ENCODE measurements around the gene DIP2A. TPM values are rescaled to one million over a fixed set of nuclear protein-coding genes. Genes with fewer than 3 reads are reported as not detected.
"Not testable (repeated sequence)": the region's sequence is repeated elsewhere in the genome, so short reads cannot be mapped to it uniquely, and the experiment has no call there.

The DIP2A gene
- polyA plus RNA-seq, 3 donors: 24.7 to 25.8 (median 25.3) TPM

DNA sequence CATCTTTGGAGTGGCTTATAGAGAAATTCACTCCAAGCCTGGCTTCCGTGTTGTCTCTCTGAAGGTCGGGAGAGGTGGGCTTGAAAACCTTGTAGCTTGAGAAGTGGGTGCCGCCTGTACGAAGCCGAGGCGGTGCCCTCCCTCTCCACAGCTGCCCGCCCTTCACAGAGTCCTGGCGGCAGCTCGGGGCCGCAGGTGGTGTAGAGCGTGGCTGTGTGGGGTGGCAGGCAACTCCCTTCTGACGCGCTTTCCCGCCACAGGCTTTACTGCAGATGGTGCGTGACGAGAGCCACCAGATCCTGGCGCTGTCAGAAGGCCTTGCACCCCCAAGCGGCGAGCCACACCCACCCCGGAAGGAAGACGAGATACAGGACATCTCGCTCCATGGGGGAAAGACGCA lies 33.1 kb upstream of the DIP2A start:
- DNase-seq (ENCODE audit: low read depth in 3 of 3, low spot score in 2 of 3): no peak

GRCh38 chr21:46426313-46427046 lies 32.2 kb upstream of the DIP2A start:
- DNase-seq (ENCODE audit: low read depth in 3 of 3, low spot score in 2 of 3): no peak

- no peak for DNase-seq (ENCODE audit: low read depth in 3 of 3, low spot score in 2 of 3)
Observed at GRCh38 chr21:46427516-46427915, 31.2 kb upstream of the DIP2A start.

GRCh38 chr21:46428286-46428685 lies 30.4 kb upstream of the DIP2A start:
- DNase-seq (ENCODE audit: low read depth in 3 of 3, low spot score in 2 of 3): no peak

DNA sequence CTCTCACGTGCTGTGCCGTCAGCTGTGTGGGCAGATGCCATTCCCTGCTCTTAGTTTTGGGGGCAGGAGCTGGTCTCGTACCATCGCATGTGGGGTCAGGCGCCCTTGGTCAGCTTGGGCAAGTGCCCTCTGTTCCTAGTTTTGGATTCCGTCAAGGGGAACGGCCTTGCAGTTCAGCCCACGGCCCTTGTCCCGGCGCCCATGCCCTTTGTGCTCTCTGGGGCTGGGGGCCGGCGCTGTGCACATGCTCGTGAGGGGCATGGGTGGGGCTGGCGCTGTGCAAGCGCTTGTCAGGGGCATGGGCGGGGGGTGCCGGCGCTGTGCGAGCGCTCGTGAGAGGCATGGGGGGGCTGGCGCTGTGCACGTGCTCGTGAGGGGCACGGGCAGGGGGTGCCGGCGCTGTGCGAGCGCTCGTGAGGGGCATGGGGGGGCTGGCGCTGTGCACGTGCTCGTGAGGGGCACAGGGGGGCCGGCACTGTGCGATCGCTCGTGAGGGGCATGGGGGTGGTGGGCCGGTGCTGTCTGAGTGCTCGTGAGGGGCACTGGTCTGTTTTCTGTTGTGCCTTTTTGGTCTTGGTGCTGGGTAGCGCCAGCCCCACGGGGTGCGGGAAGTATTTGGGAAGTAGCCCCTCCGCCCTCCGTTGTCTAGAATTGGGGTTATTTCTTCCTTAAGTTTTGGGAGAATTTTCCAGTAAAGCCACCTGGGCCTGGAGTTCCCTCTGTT lies 29.5 kb upstream of the DIP2A start:
- DNase-seq (ENCODE audit: low read depth in 3 of 3, low spot score in 2 of 3): no peak

DNA sequence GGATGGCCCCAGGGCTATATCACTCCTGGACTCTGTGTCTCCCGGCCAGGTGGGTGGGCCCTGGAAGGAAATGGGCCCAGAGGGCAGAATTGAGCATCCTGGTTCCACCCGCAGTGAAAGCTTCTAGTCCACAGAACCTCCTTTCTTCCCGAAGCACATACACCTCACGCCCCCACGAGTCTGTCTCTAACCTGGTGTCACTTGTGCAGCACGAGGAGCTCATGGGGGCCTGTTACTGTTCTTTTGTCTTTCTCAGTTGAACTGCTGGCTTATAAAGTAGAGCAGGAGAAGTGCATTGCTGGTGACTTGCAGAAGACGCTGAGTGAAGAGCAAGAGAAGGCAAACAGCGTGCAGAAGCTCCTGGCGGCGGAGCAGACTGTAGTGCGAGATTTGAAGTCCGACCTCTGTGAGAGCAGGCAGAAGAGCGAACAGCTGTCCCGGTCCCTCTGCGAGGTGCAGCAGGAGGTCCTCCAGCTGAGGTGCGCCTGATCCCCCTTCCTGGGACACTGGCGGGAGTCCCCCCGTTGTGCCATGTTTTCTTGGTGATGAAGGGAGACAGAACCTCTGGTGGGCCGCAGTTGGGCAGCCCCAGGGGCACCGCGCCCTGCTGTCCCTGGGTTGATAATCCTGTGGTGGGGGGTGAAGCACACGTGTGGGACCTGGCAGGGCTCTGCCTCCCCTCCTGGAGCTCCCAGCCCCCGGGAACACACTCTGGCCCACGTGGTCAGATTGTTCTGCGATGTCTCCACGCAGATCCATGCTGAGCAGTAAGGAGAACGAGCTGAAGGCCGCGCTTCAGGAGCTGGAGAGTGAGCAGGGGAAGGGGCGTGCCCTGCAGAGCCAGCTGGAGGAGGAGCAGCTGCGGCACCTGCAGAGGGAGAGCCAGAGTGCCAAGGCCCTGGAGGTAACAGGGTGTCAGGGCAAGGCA lies 28.7 kb upstream of the DIP2A start:
- DNase-seq (ENCODE audit: low read depth in 3 of 3, low spot score in 2 of 3): no peak

DNA sequence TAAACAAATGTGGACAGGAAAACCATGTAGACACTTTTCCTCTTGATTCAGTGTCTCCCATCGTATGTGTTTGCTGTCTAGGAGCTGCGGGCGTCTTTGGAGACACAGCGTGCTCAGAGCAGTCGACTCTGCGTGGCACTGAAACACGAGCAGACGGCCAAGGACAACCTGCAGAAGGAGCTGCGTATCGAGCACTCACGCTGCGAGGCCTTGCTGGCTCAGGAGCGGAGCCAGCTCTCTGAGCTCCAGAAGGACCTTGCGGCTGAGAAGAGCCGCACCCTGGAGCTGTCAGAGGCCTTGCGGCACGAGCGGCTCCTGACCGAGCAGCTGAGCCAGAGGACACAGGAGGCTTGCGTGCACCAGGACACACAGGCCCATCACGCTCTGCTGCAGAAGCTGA lies 27.2 kb upstream of the DIP2A start:
- no peak for DNase-seq (ENCODE audit: low read depth in 3 of 3, low spot score in 2 of 3)

DNA sequence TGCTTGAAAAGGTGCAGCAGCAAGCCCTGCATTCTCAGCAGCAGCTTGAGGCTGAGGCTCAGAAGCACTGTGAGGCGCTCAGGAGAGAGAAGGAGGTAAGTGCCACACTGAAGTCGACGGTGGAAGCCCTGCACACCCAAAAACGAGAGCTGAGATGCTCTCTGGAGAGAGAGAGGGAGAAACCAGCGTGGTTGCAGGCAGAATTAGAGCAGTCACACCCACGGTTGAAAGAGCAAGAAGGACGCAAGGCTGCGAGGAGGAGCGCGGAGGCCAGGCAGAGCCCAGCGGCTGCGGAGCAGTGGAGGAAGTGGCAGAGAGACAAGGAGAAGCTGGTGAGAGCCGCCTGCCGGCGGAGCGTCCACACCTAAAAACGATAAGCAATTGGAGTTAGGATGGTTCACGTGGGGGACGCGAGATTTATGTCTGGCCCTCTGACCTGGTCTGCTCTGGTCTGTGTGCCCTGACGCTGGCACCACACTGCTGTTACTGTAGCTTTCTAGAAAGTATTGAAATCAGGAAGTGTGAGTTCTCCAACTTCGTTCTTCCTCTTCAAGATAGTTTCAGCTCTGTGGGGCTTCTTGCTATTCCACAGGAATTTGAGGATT lies 26.7 kb upstream of the DIP2A start:
- DNase-seq (ENCODE audit: low read depth in 3 of 3, low spot score in 2 of 3): no peak

DNA sequence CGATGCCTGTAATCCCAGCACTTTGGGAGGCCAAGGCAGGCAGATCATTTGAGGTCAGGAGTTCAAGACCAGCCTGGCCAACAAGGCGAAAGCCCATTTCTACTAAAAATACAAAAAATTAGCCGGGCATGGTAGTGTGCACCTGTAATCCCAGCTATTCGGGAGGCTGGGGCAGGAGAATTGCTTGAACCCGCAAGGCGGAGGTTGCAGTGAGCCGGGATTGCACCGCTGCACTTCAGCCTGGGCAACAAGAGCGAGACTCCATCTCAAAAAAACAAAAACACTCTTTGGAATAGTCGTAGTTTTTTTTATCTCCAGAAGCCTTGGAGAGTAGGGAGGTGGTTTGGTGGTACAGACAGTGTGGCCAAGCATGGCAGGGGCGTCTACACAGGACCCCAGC lies 25.6 kb upstream of the DIP2A start:
- not testable (repeated sequence) for DNase-seq (ENCODE audit: low read depth in 3 of 3, low spot score in 2 of 3)

GRCh38 chr21:46434322-46434958 lies 24.3 kb upstream of the DIP2A start:
- no peak for DNase-seq (ENCODE audit: low read depth in 3 of 3, low spot score in 2 of 3)

DNA sequence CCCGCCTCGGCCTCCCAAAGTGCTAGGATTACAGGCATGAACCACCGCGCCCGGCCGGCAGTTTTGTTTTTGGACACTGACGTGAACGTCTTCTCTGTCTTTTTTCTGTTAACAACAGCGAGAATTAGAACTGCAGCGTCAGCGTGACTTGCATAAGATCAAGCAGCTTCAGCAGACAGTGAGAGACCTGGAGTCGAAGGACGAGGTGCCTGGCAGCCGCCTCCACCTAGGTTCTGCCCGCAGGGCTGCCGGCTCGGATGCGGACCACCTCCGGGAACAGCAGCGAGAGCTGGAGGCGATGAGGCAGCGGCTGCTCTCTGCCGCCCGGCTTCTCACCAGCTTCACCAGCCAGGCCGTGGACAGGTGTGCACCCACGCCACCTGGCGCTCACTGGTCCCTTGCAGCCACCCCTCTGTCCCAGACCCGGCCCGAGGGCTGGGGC lies 22.9 kb upstream of the DIP2A start:
- DNase-seq (ENCODE audit: low read depth in 3 of 3, low spot score in 2 of 3): no peak

GRCh38 chr21:46436621-46437020 lies 22.1 kb upstream of the DIP2A start:
- no peak for DNase-seq (ENCODE audit: low read depth in 3 of 3, low spot score in 2 of 3)

GRCh38 chr21:46437096-46437498 lies 21.6 kb upstream of the DIP2A start:
- DNase-seq (ENCODE audit: low read depth in 3 of 3, low spot score in 2 of 3): no peak

DNA sequence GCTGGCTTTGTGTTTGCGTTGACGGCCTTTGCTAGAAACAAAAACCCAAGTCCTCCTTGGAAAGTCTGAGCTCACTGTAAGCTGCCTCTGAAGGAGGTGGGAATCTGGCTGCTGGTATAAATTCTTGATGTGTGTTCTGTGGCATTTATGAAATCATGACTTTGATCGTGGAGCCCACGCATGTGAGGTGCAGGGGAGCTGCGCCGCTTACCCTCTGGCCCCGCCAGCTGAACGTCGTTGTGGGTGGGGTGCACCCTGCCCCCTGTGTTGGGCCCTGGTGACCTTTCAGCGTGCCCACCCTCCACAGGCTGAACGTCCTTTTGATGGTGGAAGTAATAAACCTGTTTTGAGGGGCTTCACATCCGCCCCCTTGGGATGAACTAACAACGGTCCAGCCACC lies 21.2 kb upstream of the DIP2A start:
- DNase-seq (ENCODE audit: low read depth in 3 of 3, low spot score in 2 of 3): no peak

DNA sequence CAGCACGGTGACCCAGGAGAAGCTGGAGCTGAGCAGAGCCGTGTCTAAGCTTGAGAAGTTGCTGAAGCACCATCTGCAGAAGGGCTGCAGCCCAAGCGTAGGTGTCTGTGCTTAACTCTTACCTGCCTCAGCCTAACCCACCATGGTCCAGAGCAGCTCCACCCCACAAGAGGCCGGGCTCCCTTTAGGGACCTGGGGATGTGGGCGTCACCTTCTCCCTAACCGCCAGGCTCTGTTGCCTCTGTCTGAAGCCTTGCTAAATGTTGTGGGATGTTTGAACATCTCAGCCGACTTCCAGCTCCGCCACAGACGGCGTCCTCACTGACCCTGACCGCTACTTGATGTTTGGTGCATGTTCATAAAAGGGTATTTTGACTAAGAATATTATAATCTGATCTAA lies 20.4 kb upstream of the DIP2A start:
- no peak for DNase-seq (ENCODE audit: low read depth in 3 of 3, low spot score in 2 of 3)

DNA sequence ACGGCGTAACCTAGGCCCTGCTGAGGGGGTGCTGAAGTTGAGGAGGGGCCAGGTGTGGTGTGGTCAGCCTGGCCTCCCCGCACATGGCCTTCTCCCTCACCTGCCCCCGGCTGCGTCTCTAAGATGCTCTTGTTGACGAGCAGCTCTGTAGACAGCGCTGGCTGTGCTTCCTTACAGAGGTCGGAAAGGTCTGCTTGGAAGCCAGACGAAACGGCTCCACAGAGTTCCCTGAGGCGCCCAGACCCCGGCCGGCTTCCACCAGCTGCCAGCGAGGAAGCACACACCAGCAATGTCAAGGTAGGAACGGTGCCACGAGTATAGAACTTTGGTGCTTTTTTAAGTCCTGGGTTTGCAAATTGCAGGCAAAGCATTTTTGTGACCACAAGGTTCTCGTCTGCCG lies 18.8 kb upstream of the DIP2A start:
- DNase-seq (ENCODE audit: low read depth in 3 of 3, low spot score in 2 of 3): no peak

- no peak for DNase-seq (ENCODE audit: low read depth in 3 of 3, low spot score in 2 of 3)
Observed at GRCh38 chr21:46441331-46441730, 17.4 kb upstream of the DIP2A start.

DNA sequence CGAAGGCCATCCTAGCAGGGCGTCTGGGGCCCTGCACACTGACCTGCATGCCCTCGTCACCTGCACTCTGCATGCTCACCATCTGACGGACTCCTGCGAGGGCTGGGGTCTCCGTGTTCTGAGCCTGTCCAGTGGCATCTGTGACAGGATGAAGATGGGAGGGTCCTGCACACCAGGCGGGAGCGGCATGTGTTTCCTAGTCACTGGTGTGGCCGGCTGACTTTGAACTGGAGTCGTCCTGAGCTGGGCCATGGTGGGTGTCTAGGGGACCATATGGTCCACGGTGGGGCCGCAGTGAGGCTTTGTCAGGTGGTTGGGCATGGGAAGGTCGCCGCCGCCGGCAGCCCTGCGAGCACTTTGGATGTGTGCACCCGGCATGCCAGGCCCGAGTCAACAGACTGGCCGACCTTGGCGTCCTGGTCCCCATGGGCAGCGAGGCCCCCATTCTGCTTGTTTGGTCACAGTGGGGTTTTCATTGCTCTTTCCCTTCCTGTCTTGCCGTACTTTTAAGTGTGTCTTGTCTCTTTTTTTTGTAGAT lies 16.7 kb upstream of the DIP2A start:
- no peak for DNase-seq (ENCODE audit: low read depth in 3 of 3, low spot score in 2 of 3)

DNA sequence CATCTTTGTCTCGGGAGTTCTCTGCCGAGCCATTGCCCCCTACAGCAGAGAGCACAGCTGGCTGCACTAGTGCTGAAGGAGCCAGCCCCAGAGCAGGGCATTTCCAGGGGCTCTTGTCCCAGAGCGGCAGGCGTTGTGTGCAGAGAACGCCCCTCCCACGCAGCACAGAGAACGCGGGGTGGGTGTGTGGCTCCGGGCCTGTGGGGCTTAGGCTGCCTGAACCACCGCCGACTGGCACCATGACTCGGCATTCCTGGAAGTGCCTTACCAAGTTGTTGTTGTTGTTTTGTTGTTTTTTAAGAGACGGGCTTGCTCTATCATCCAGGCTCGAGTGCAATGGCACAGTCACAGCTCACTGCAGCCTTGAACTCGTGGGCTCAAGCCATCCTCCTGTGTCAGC lies 15.8 kb upstream of the DIP2A start:
- DNase-seq (ENCODE audit: low read depth in 3 of 3, low spot score in 2 of 3): no peak

- no peak for DNase-seq (ENCODE audit: low read depth in 3 of 3, low spot score in 2 of 3)
Observed at GRCh38 chr21:46443910-46444309, 14.8 kb upstream of the DIP2A start.
